ENCODE results near the gene HK1.
"Not testable (repeated sequence)": the region's sequence is repeated elsewhere in the genome, so short reads cannot be mapped to it uniquely, and the experiment has no call there.

HK1 gene

GRCh38 chr10:69278446-69278963 lies at the start of gene HK1:
TSS of gene HK1 (plus strand) at chr10:69278496.
- peak; percentile 10 for DNase-seq

GRCh38 chr10:69229616-69229916 lies 48.7 kb upstream of the HK1 start:
- no peak for DNase-seq

GRCh38 chr10:69230128-69230527 lies 48.2 kb upstream of the HK1 start:
- DNase-seq, result no peak

GRCh38 chr10:69232252-69232651 lies 46.0 kb upstream of the HK1 start:
- peak; percentile 75 for DNase-seq

GRCh38 chr10:69232736-69233480 lies 45.4 kb upstream of the HK1 start:
- DNase-seq, result peak; percentile 17

GRCh38 chr10:69234447-69234846 lies 43.8 kb upstream of the HK1 start:
- no peak for DNase-seq

GRCh38 chr10:69237528-69238159 lies 40.7 kb upstream of the HK1 start:
- DNase-seq, result peak; percentile 70

GRCh38 chr10:69239136-69239535 lies 39.2 kb upstream of the HK1 start:
- DNase-seq, result no peak

GRCh38 chr10:69239816-69240434 lies 38.4 kb upstream of the HK1 start:
- no peak for DNase-seq

- DNase-seq, result no peak
These were observed 37.8 kb upstream of the HK1 start for GRCh38 chr10:69240455-69240854.

GRCh38 chr10:69241575-69241974 lies 36.7 kb upstream of the HK1 start:
- DNase-seq, result no peak

GRCh38 chr10:69242040-69242851 lies 36.0 kb upstream of the HK1 start:
- DNase-seq, result no peak

GRCh38 chr10:69242852-69243212 lies 35.5 kb upstream of the HK1 start:
- DNase-seq, result no peak

- no peak for DNase-seq
These were observed 34.5 kb upstream of the HK1 start for GRCh38 chr10:69243817-69244216.

- no peak for DNase-seq
These were observed 32.3 kb upstream of the HK1 start for GRCh38 chr10:69246036-69246435.

GRCh38 chr10:69246581-69247312 lies 31.5 kb upstream of the HK1 start:
- DNase-seq, result no peak

- no peak for DNase-seq
These were observed 31.0 kb upstream of the HK1 start for GRCh38 chr10:69247313-69247710.

GRCh38 chr10:69248117-69248730 lies 30.1 kb upstream of the HK1 start:
- no peak for DNase-seq

- no peak for DNase-seq
These were observed 28.3 kb upstream of the HK1 start for GRCh38 chr10:69250041-69250440.

- DNase-seq, result not testable (repeated sequence)
These were observed 26.9 kb upstream of the HK1 start for GRCh38 chr10:69251417-69251816.

GRCh38 chr10:69253171-69253570 lies 25.1 kb upstream of the HK1 start:
- no peak for DNase-seq

GRCh38 chr10:69254877-69255276 lies 23.4 kb upstream of the HK1 start:
- no peak for DNase-seq

Data from fibroblast of skin of right quadriceps (primary cell).